ENCODE measurements around the gene DIP2C. TPM values are rescaled to one million over a fixed set of nuclear protein-coding genes. Genes with fewer than 3 reads are reported as not detected.

Gene DIP2C
- total and polyA plus RNA-seq, 3 donors from 2014 or later: 14.9 to 43.4 (median 30.1) TPM

DNA sequence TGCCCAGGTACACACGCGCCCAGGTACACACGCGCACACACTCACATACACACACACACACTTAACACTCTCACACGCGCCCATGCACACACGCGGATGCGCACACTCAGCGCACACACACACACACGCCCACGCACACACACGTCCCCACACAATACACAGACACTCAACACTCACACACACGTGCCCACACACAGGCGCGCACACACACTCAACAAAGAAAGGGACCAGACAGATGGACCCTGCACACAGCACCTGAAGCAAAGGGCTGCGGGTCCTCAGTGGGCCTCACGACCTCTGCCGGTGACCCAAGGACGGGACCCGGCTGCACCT, 296.8 kb downstream of the DIP2C start:
- intact Hi-C loops (cut with DNase I; ENCODE audit: low total_unique reads): no loop called here
- no peak overlapping the region for H3K27ac ChIP-seq
- WGBS, 2 donors: 88 to 90% methylated on average over 21 of the region's 21 CpGs
- DNase-seq: no peak
- no peaks in the 10 kb centered on the region for H3K4me1 ChIP-seq
- no peak overlapping the region for H3K4me3 ChIP-seq
- no peak for TF ChIP-seq POLR2A (IDR thresholded peaks at IDR 0.05)
- TF ChIP-seq, protein P1, sequence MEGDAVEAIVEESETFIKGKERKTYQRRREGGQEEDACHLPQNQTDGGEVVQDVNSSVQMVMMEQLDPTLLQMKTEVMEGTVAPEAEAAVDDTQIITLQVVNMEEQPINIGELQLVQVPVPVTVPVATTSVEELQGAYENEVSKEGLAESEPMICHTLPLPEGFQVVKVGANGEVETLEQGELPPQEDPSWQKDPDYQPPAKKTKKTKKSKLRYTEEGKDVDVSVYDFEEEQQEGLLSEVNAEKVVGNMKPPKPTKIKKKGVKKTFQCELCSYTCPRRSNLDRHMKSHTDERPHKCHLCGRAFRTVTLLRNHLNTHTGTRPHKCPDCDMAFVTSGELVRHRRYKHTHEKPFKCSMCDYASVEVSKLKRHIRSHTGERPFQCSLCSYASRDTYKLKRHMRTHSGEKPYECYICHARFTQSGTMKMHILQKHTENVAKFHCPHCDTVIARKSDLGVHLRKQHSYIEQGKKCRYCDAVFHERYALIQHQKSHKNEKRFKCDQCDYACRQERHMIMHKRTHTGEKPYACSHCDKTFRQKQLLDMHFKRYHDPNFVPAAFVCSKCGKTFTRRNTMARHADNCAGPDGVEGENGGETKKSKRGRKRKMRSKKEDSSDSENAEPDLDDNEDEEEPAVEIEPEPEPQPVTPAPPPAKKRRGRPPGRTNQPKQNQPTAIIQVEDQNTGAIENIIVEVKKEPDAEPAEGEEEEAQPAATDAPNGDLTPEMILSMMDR (IDR thresholded peaks at IDR 0.05): no peak
- no peaks in the 10 kb centered on the region for H3K27me3 ChIP-seq
- no peaks in the 10 kb centered on the region for H3K36me3 ChIP-seq (ENCODE audit: low read depth, missing control alignments)
- no peaks in the 10 kb centered on the region for H3K9me3 ChIP-seq

DNA sequence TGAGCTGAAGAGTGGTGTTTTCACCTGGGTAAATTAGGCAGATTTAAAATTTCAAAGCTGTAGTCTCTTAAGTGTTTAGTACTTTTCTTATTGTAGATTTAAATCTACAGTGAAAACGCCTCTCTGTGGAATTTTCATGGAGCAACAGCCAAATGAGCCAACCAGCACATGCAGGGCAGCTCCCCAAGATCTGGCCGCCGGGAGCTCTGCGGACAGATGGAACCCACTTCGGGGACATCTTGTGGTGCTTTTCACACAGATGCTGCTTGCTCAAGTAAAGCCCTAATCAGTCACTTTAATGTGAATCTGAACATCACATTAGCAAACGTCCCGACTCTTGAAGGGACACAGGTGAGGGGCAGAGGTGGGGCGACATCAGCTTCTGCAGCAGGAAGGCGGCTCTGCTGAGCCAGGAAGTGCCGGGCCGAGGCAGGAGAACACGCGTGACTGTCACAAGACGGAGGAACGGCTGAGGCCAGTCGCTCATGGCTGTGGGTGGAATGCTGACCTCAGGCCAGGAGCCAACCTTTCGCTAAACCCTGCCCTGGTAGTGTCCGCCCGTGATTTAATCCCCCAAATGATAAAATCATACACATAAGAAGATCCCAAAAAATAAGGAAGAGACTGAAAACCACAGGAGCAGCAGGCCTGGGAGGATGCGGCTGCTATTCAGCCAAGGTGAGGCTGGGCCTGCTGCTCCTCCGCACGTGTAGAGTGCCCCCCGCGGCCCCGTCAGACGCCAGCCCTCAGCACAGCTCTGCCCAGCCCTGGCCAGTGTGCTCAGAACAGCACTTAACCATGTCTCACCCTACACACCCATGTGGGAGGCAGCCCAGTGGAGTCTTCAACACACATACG, 297.4 kb downstream of the DIP2C start:
- DNase-seq: no peak
- H3K27ac ChIP-seq: no peak overlapping the region
- H3K9me3 ChIP-seq: no peaks in the 10 kb centered on the region
- no peak for TF ChIP-seq POLR2A (IDR thresholded peaks at IDR 0.05)
- TF ChIP-seq, protein P1 (IDR thresholded peaks at IDR 0.05): no peak
- H3K4me1 ChIP-seq: no peaks in the 10 kb centered on the region
- H3K4me3 ChIP-seq: no peak overlapping the region
- intact Hi-C loops (cut with DNase I; ENCODE audit: low total_unique reads): no loop called here
- no peaks in the 10 kb centered on the region for H3K36me3 ChIP-seq (ENCODE audit: low read depth, missing control alignments)
- no peaks in the 10 kb centered on the region for H3K27me3 ChIP-seq
- WGBS, 2 donors: 86 to 89% methylated on average over 16 to 27 of the region's 27 CpGs

DNA sequence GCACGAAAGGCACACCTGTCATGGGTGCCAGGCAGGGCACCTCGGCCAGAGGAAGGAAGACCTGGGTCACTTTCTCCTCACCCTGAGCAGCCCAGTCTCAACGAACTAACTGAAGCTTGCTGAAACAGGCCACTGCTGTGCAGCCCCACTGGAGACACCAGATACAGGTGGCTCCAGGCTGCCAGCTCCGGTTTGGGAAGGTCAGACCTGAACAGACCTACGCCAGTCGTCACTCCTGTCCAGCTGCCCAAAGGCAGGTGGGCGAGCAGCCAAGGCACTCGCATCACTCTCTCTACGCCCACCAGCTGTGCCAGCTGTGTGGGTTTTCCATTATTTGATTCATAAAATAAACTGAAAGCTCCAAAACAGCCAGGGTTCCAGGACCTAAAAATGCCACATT, 298.2 kb downstream of the DIP2C start:
- Histone ChIP-seq H3K9me3 (no peaks in the 10 kb centered on the region), H3K36me3 (ENCODE audit: low read depth, missing control alignments) (no peaks in the 10 kb centered on the region), H3K27ac (no peak overlapping the region), H3K4me1 (no peaks in the 10 kb centered on the region), H3K4me3 (no peak overlapping the region), H3K27me3 (no peaks in the 10 kb centered on the region)
- WGBS, 2 donors: 85 to 86% methylated on average over 8 to 9 of the region's 9 CpGs
- TF ChIP-seq, protein P1 (IDR thresholded peaks at IDR 0.05): no peak
- no peak for TF ChIP-seq POLR2A (IDR thresholded peaks at IDR 0.05)
- no peak for DNase-seq
- intact Hi-C loops (cut with DNase I; ENCODE audit: low total_unique reads): no loop called here

DNA sequence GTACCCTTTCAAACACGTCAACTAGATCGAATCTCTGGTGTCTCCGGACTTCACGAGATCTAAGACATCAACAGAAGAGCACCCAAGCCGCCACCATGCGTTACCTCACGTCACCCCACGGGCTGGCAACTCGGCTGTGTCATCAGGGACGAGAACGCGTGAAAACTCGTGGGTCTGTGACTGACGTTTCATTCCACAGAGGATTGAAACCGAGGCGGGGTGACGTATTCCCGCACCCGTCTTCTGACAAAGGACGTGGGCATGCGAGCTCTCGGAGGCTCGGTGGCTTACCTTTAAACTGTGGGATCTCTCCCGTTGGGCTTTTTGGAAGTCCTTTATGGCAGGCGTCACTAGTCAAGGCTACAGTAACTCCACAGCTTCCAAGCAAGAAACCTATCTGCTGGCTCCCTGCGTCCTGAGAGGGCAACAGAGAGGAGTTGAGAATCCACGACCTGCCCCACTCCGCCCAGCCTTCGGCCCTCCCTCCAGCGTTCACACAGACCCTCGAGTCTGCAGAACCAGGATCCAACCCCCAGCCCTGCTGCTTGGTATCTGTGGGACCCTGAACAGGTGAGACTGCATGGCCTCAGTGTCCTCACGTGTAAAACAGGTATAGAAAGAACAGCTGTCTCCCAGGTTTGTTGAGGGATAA, 298.9 kb downstream of the DIP2C start:
- WGBS, 2 donors: 93 to 94% methylated on average over 23 to 32 of the region's 32 CpGs
- no peak for TF ChIP-seq POLR2A (IDR thresholded peaks at IDR 0.05)
- TF ChIP-seq, protein P1 (IDR thresholded peaks at IDR 0.05): no peak
- no peaks in the 10 kb centered on the region for H3K9me3 ChIP-seq
- H3K4me1 ChIP-seq: no peaks in the 10 kb centered on the region
- intact Hi-C loops (cut with DNase I; ENCODE audit: low total_unique reads): no loop called here
- H3K27ac ChIP-seq: no peak overlapping the region
- no peaks in the 10 kb centered on the region for H3K27me3 ChIP-seq
- no peak overlapping the region for H3K4me3 ChIP-seq
- no peak for DNase-seq
- H3K36me3 ChIP-seq (ENCODE audit: low read depth, missing control alignments): no peaks in the 10 kb centered on the region

Measured in testis (tissue), 3 donors.